Natural killer cell (primary cell): Measurements from ENCODE around the gene MRGPRE. TPM values are rescaled to one million over a fixed set of nuclear protein-coding genes. Genes with fewer than 3 reads are reported as not detected.

Source experiments
- ATAC-seq, 3 donors: fragments of 150-1000 bp in 2 of 3; fragments of 200-7000 bp in 1 of 3; cut with Tn5 transposase; 1 replicate in 1 of 3; 2 replicates in 2 of 3; pipeline ENCODE4 v1.10.0; 2021; ENCODE audit warnings: mild to moderate bottlenecking in 2 of 3, moderate library complexity in 2 of 3
- DNase-seq, 2 donors: peaks; one replicate each; pipeline versions ENCODE4 v3.0.0 to v3.0.0-alpha.2; 2013 to 2021; ENCODE audit warnings: mixed read lengths in 1 of 2
- H3K27ac ChIP-seq: one replicate; pipeline ENCODE4 v1.5.1; 2013; ENCODE audit warnings: mild to moderate bottlenecking, low read length
- H3K27me3 ChIP-seq: one replicate; pipeline ENCODE4 v1.6.1; 2013; ENCODE audit warnings: low read length; ENCODE audit not compliant: control insufficient read depth, insufficient read depth
- H3K36me3 ChIP-seq: one replicate; pipeline ENCODE4 v1.6.1; 2013; ENCODE audit warnings: low read length; ENCODE audit not compliant: control insufficient read depth, insufficient read depth
- H3K4me1 ChIP-seq: one replicate; pipeline ENCODE4 v1.6.1; 2013; ENCODE audit warnings: low read length; ENCODE audit not compliant: control insufficient read depth, insufficient read depth
- H3K4me3 ChIP-seq: one replicate; pipeline ENCODE4 v1.5.1; 2013; ENCODE audit warnings: low read length
- H3K9me3 ChIP-seq: one replicate; pipeline ENCODE4 v1.6.1; 2013; ENCODE audit warnings: low read length; ENCODE audit not compliant: control insufficient read depth, insufficient read depth
- H3K27ac Mint-ChIP-seq, 2 donors: one replicate each; pipeline ENCODE4 v1.8.0; 2022; ENCODE audit warnings: mild to moderate bottlenecking in 2 of 2, mixed read lengths in 2 of 2, moderate library complexity in 1 of 2
- H3K27me3 Mint-ChIP-seq, 2 donors: one replicate each; pipeline ENCODE4 v1.8.0; 2022; ENCODE audit warnings: low read depth in 2 of 2, mixed read lengths in 2 of 2
- H3K36me3 Mint-ChIP-seq: one replicate; pipeline ENCODE4 v1.8.0; 2022; ENCODE audit warnings: mixed read lengths
- H3K4me1 Mint-ChIP-seq, 2 donors: one replicate each; pipeline ENCODE4 v1.8.0; 2022; ENCODE audit warnings: mixed read lengths in 2 of 2
- H3K4me3 Mint-ChIP-seq: one replicate; pipeline ENCODE4 v1.8.0; 2022; ENCODE audit warnings: mild to moderate bottlenecking, moderate library complexity, mixed read lengths
- H3K9me3 Mint-ChIP-seq, 2 donors: one replicate each; pipeline ENCODE4 v1.8.0; 2022; ENCODE audit warnings: mixed read lengths in 2 of 2
- CTCF ChIP-seq: fragments of 200-600 bp; IDR thresholded peaks from one replicate; pipeline ENCODE4 v1.8.0; 2022; ENCODE audit warnings: antibody characterized with exemption
- WGBS: methylation state at CpG from one replicate; pipeline ENCODE4 v1.1.7; 2013; ENCODE audit warnings: missing lambda C conversion rate; ENCODE audit not compliant: insufficient coverage; 5-methylcytosine and 5-hydroxymethylcytosine counted together
- intact Hi-C: fragments of 100-400 bp; cut with micrococcal nuclease; formaldehyde crosslinking; loops from one replicate; pipeline ENCODE4 v1.14.2; 2022
- total RNA-seq, 4 donors: library from RNA; stranded (reverse); fragments of 120-200 nt in 1 of 4; gene quantifications; one replicate each; pipeline versions ENCODE4 v1.2.3 to v1.2.4, GENCODE V29; 2013 to 2022

MRGPRE gene
- total RNA-seq, 3 donors from 2014 or later (not counting 1 experiment from before 2014, with no cell fraction given): not detected

DNA sequence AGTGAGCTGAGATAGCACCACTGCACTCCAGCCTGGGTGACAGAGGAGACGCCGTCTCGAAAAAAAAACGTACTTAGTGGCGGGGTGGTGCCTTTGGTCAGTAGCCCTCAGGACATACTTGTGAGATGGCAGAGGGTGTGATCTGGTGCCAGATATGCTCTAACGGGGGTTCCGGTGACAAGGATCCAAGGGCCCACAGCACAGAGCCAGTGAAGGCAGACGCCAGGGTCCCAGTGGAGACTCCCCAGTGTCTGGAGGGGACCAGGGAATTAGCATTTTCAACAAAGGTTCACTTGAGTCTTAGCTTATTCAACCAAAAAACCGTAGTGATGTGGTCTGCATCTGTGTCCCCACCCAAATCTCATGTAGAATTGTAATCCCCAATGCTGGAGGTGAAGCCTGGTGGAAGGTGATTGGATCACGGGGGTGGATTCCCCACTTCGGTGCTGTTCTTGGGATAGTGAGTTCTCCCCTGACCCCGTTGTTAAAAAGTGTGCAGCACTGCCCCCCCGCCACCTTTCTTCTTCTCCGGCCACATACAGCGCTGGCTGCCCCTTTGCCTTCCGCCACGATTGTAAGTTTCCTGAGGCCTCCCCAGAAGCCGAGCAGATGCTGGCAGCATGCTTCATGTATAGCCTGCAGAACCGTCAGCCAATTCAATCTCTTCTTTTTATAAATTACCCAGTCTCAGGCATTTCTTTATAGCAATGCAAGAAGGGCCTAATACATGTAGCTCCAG lies 40.5 kb downstream of the MRGPRE start:
- H3K27me3 Mint-ChIP-seq: peaks cover 0 to 10% of the 10 kb centered on the region in 2 donors
- Histone ChIP-seq H3K4me3 (no peak overlapping the region), H3K36me3 (no peaks in the 10 kb centered on the region), H3K9me3 (no peaks in the 10 kb centered on the region), H3K27me3 (no peaks in the 10 kb centered on the region), H3K27ac (no peak overlapping the region), H3K4me1 (no peaks in the 10 kb centered on the region)
- H3K27ac Mint-ChIP-seq: no peak overlapping the region
- no peaks in the 10 kb centered on the region for H3K9me3 Mint-ChIP-seq
- 92% methylated on average over 19 of the region's 19 CpGs for WGBS
- no peak overlapping the region for H3K4me3 Mint-ChIP-seq
- H3K4me1 Mint-ChIP-seq: no peaks in the 10 kb centered on the region
- ATAC-seq (no peak), DNase-seq (no peak)
- intact Hi-C loops: no loop called here
- H3K36me3 Mint-ChIP-seq: no peaks in the 10 kb centered on the region
- no peak for TF ChIP-seq CTCF

DNA sequence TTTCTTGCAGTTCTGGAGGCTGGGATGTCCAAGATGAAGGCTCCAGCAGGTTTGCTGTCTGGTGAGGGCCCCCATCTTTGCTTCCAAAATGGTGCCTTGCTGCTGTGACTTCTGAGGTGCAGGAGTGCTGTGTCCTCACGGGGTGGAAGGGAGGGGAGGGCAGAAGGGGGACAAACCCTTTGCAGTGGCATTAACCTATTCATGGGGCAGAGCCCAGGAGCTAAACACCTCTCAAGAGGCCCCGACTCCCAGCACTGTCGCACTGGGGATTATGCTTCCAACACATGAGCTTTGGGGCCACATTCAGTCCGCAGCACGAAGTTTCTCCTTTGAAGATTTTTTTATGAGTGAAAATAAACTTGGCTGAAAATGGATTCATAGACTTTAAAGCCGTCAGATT lies 41.6 kb downstream of the MRGPRE start:
- Histone ChIP-seq H3K4me3 (no peak overlapping the region), H3K27me3 (no peaks in the 10 kb centered on the region), H3K4me1 (no peaks in the 10 kb centered on the region), H3K9me3 (no peaks in the 10 kb centered on the region), H3K36me3 (no peaks in the 10 kb centered on the region), H3K27ac (no peak overlapping the region)
- 93% methylated on average over 6 of the region's 6 CpGs for WGBS
- H3K27ac Mint-ChIP-seq: no peak overlapping the region
- TF ChIP-seq CTCF: no peak
- DNase-seq (no peak), ATAC-seq (no peak)
- peaks cover 0 to 7% of the 10 kb centered on the region in 2 donors for H3K27me3 Mint-ChIP-seq
- H3K36me3 Mint-ChIP-seq: no peaks in the 10 kb centered on the region
- intact Hi-C loops: no loop called here
- no peaks in the 10 kb centered on the region for H3K9me3 Mint-ChIP-seq
- H3K4me3 Mint-ChIP-seq: no peak overlapping the region
- no peaks in the 10 kb centered on the region for H3K4me1 Mint-ChIP-seq

- DNase-seq (no peak), ATAC-seq (no peak)
- Mint-ChIP-seq H3K4me1 (no peaks in the 10 kb centered on the region), H3K4me3 (no peak overlapping the region), H3K36me3 (no peaks in the 10 kb centered on the region), H3K27ac (no peak overlapping the region), H3K9me3 (no peaks in the 10 kb centered on the region), H3K27me3 (peaks cover 0 to 7% of the 10 kb centered on the region in 2 donors)
- WGBS: 88% methylated on average over 9 of the region's 11 CpGs
- no peaks in the 10 kb centered on the region for H3K36me3 ChIP-seq
- H3K4me1 ChIP-seq: no peaks in the 10 kb centered on the region
- H3K4me3 ChIP-seq: no peak overlapping the region
- intact Hi-C loops: no loop called here
- no peak for TF ChIP-seq CTCF
- no peaks in the 10 kb centered on the region for H3K9me3 ChIP-seq
- no peaks in the 10 kb centered on the region for H3K27me3 ChIP-seq
- no peak overlapping the region for H3K27ac ChIP-seq
Measured at GRCh38 chr11:3189886-3190583, 42.2 kb downstream of the MRGPRE start.
